Ishikawa (cell line): ENCODE measurements around the gene PTGS2.

ENCODE experiments used
- CEBPB ChIP-seq: IDR thresholded peaks from 2 replicates; pipeline ENCODE4 v1.6.1; 2012
- CREB1 ChIP-seq: IDR thresholded peaks from 2 replicates; pipeline ENCODE4 v1.6.1; 2012; ENCODE audit warnings: low read depth
- EGR1 ChIP-seq: IDR thresholded peaks from 2 replicates; pipeline ENCODE4 v1.6.1; 2012
- FOXM1 ChIP-seq: IDR thresholded peaks from 2 replicates; pipeline ENCODE4 v1.6.1; 2012; ENCODE audit warnings: low read depth, borderline replicate concordance
- MAX ChIP-seq: IDR thresholded peaks from 2 replicates; pipeline ENCODE4 v1.6.1; 2012
- NFIC ChIP-seq: IDR thresholded peaks from 2 replicates; pipeline ENCODE4 v1.6.1; 2012
- RAD21 ChIP-seq: IDR thresholded peaks from 2 replicates; pipeline ENCODE4 v1.6.1; 2012; ENCODE audit warnings: low read depth
- REST ChIP-seq: IDR thresholded peaks from 2 replicates; pipeline ENCODE4 v1.6.1; 2012; ENCODE audit warnings: low read depth, mild to moderate bottlenecking
- TAF1 ChIP-seq: IDR thresholded peaks from 2 replicates; pipeline ENCODE4 v1.6.1; 2012; ENCODE audit warnings: low read depth, mild to moderate bottlenecking
- TCF12 ChIP-seq: IDR thresholded peaks from 2 replicates; pipeline ENCODE4 v1.6.1; 2012; ENCODE audit warnings: low read depth
- TEAD4 ChIP-seq: IDR thresholded peaks from 2 replicates; pipeline ENCODE4 v1.6.1; 2012
- USF1 ChIP-seq: IDR thresholded peaks from 2 replicates; pipeline ENCODE4 v1.6.1; 2012
- YY1 ChIP-seq: IDR thresholded peaks from 2 replicates; pipeline ENCODE4 v1.6.1; 2012; ENCODE audit warnings: low read depth
- ZBTB7A ChIP-seq: IDR thresholded peaks from 2 replicates; pipeline ENCODE4 v1.6.1; 2012; ENCODE audit warnings: low read depth

PTGS2 gene

GRCh38 chr1:186689376-186689775 is 9.2 kb upstream of the PTGS2 start:
- no peak for TF ChIP-seq EGR1
- no peak for TF ChIP-seq FOXM1
- TF ChIP-seq NFIC, result no peak

- no peak for TF ChIP-seq FOXM1
- no peak for TF ChIP-seq USF1
- TF ChIP-seq EGR1, result no peak
- TF ChIP-seq TCF12, result no peak
- no peak for TF ChIP-seq CEBPB
- no peak for TF ChIP-seq RAD21
- TF ChIP-seq REST, result no peak
These were observed 3.6 kb upstream of the PTGS2 start for GRCh38 chr1:186683652-186684410.

- TF ChIP-seq USF1 (no peak), RAD21 (peak; percentile 32; the same call in 1 of the 2 replicates), EGR1 (no peak), ZBTB7A (no peak), TAF1 (no peak)
These were observed 2.5 kb upstream of the PTGS2 start for GRCh38 chr1:186682736-186683135.

- TF ChIP-seq REST (no peak), TCF12 (no peak), CEBPB (no peak), CREB1 (no peak), MAX (no peak), EGR1 (no peak), YY1 (no peak), NFIC (no peak), TEAD4 (no peak), ZBTB7A (no peak), TAF1 (no peak), RAD21 (no peak), USF1 (no peak)
These were observed 1.6 kb upstream of the PTGS2 start for GRCh38 chr1:186681801-186682200.

GRCh38 chr1:186681121-186681520 is 898 bp upstream of the PTGS2 start:
- TF ChIP-seq CREB1 (no peak), EGR1 (no peak), TAF1 (no peak), ZBTB7A (no peak), TEAD4 (no peak), CEBPB (no peak)

- no peak for TF ChIP-seq YY1
- TF ChIP-seq NFIC, result no peak
- no peak for TF ChIP-seq USF1
- no peak for TF ChIP-seq EGR1
- TF ChIP-seq MAX, result no peak
- TF ChIP-seq TEAD4, result no peak
- no peak for TF ChIP-seq ZBTB7A
These were observed 339 bp downstream of the PTGS2 start for GRCh38 chr1:186679924-186680244.
